Spleen (tissue), 7 donors: ENCODE measurements around the gene STXBP4.

Experiments
- POLR2A ChIP-seq, 3 donors: fragments of 450-650 bp; IDR thresholded peaks; one replicate each; pipeline ENCODE4 v1.5.1; 2017; ENCODE audit warnings: antibody characterized with exemption in 3 of 3, mild to moderate bottlenecking in 1 of 3
- POLR2AphosphoS5 ChIP-seq, 3 donors: sonication (generic); formaldehyde crosslinking; IDR thresholded peaks; one replicate each; pipeline ENCODE4 v1.5.1; 2017; ENCODE audit warnings: antibody characterized with exemption in 3 of 3
- TF ChIP-seq, protein P1 (sequence below), 11 experiments: fragments of 200-600 bp in 7 of 11; fragments of 450-650 bp in 4 of 11; sonication (generic) in 4 of 11; IDR thresholded peaks in 8 of 11; conservative IDR thresholded peaks in 3 of 11; 1 replicate in 7 of 11; 2 replicates in 4 of 11; pipeline versions ENCODE4 v1.4.0 to v1.8.0; 2016 to 2021; ENCODE audit warnings: antibody characterized with exemption in 11 of 11, inconsistent platforms in 4 of 11, mild to moderate bottlenecking in 1 of 11
- donor health status: DM: no; HTN: no; CAD: no; lungs with moderate emphysema.
- donor health status: DM: no; HTN: no; CAD: no.
- donor health status: DM: no; HTN: no; CAD: no.

DNA sequence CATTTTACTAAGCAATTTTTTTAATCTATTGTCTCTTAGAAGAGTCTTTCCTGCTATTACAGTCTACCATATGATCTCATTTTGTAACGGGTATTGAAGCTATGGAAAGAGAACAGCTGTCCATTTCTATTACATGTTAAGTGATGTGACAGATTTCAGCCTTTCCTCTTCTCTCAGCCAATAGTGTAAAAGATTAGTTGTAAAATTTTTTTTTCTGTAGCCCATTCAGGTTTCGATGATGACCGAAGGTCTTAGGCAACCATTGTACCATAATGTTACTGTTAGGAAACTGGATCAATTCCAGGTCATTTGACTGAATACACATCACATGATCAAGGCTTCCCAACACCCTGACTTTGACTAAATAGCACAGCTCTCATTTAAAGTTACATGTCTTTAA, 148.6 kb downstream of the STXBP4 start:
- TF ChIP-seq POLR2A (IDR thresholded peaks at IDR 0.05), result no peak
- TF ChIP-seq, protein P1, sequence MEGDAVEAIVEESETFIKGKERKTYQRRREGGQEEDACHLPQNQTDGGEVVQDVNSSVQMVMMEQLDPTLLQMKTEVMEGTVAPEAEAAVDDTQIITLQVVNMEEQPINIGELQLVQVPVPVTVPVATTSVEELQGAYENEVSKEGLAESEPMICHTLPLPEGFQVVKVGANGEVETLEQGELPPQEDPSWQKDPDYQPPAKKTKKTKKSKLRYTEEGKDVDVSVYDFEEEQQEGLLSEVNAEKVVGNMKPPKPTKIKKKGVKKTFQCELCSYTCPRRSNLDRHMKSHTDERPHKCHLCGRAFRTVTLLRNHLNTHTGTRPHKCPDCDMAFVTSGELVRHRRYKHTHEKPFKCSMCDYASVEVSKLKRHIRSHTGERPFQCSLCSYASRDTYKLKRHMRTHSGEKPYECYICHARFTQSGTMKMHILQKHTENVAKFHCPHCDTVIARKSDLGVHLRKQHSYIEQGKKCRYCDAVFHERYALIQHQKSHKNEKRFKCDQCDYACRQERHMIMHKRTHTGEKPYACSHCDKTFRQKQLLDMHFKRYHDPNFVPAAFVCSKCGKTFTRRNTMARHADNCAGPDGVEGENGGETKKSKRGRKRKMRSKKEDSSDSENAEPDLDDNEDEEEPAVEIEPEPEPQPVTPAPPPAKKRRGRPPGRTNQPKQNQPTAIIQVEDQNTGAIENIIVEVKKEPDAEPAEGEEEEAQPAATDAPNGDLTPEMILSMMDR (IDR thresholded peaks at IDR 0.05 in 8 of 11, conservative IDR thresholded peaks at IDR 0.05 in 3 of 11), result no peak
- no peak for TF ChIP-seq POLR2AphosphoS5 (IDR thresholded peaks at IDR 0.05)
